Activated naive CD4-positive, alpha-beta T cell treated with anti-CD3 and anti-CD28 coated beads, Interleukin-2, amount 50 U/mL, for 16 hours (primary cell): Measurements from ENCODE around the gene KCNS1.
"Not testable (repeated sequence)": the region's sequence is repeated elsewhere in the genome, so short reads cannot be mapped to it uniquely, and the experiment has no call there.

ENCODE experiments used
- DNase-seq: peaks from one replicate; pipeline ENCODE4 v3.0.0-alpha.2; 2020

Gene KCNS1

DNA sequence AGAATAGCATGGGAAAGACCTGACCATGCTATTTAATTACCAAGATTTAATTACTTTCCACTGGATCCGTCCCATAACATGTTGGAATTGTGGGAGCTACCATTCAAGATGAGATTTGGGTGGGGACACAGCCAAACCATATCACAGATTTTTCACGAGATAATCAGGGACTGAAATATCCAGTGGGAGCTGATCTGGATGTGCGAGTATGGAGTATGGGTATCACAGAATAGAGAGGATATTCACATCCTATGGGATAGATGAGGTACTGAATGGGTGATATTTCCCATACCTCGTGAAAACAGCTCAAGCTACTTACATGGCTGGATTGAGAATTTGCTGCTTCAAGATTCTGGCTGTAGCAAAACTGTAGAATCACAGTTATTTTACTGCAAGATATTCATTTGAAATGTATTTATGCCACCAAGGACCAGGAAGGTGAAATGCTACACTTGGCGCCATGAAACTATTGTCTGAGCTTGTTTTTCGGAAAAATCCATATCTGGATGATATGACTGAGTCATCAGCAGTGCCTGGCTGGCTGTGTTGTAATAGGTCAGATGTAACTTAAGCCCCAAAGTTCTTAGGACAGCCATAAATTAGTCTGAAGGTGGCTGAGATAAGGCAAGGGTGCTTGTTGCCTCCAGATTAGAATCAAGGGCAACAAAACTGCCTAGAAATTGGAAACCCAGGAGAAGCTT lies 29.8 kb downstream of the KCNS1 start:
- DNase-seq = no peak

DNA sequence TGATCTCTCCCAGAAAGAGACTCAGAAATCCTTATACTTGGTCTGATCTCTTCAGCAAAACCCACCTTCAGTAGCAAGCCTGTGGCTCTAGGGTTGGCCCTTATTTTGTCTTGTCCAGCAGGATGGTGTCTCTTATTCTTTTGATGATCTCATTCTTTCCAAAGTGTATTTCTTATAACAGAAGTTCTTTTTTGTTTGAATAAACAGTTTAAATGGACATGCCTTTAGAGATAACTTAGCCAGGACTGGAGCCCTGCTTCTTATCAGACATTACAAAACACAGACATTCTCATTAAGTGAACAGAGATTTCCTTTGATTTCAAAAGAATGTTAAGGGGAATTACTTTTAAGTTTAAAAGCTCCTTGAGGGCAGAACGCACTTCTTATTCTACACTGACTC lies 31.7 kb downstream of the KCNS1 start:
- DNase-seq = no peak

DNA sequence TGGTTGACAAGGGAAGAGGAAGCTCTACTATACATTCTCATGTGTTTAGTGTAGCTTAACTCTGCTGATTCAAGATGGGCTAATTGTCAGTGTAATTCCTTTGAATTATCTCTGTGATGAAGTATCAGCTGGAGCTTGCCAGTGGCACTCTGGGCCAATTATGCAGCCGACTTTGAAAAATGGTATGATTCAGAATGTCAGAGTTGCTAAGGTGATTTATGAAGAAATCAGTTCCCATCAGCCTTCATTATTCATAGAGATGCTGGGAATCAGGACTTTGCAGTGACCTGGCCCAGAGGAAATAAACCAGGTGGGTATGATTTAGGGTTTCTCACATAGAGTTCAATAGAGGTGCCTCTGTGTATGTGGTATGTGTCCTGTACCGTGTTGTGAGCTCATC lies 33.4 kb downstream of the KCNS1 start:
- no peak for DNase-seq

DNA sequence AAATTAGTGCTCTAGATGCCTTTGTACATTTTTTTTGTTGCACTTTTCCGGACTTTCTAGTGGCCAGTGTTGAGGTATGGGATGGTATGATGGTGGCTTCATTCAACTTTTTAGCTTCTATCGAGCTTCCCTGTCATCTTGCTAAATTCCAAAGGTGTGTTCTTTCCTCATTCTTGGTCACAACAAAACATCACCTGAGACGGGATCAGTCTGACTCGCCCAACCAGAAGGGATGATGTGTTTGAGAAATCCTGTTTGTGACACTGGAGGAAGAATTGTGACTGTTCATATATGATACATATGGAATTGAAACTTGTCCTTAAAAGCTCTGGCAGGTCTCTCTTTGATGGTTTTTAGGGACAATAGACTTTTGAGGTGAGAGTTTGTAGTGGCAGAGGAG lies 33.8 kb downstream of the KCNS1 start:
- no peak for DNase-seq

DNA sequence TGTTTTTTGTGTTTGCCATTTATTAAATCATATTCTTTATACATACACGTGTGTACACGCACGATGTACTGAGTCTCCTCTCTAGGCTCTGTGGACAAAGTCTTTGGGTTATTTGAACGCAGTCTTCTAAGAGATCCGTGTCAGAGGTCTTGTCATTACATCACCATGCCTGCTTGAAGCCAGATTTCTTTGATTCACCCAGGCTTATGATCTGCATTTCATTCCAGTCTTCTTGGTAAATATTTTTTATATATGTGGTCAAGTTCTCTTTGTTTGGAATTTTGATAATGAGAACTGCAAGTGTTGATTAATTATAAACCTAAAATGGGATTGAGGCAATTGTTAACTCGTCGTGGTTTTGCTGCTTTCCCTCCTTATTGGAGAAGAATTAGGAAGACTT lies 34.6 kb downstream of the KCNS1 start:
- DNase-seq = no peak

DNA sequence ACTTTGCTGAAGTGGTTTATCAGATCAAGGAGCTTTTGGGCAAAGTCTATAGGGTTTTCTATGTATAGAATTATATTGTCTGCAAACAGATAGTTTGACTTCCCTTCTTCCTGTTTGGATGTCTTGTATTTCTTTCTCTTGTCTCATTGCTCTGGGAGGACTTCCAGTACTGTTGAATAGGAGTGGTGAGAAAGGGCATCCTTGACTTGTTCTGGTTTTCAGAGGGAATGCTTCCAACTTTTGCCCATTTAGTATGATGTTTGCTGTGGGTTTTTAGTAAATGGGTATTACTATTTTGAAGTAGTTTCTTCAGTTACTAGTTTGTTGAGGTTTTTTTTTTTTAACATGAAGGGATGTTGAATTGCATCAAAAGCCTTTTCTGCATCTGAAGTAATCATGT lies 36.1 kb downstream of the KCNS1 start:
- DNase-seq = no peak

DNA sequence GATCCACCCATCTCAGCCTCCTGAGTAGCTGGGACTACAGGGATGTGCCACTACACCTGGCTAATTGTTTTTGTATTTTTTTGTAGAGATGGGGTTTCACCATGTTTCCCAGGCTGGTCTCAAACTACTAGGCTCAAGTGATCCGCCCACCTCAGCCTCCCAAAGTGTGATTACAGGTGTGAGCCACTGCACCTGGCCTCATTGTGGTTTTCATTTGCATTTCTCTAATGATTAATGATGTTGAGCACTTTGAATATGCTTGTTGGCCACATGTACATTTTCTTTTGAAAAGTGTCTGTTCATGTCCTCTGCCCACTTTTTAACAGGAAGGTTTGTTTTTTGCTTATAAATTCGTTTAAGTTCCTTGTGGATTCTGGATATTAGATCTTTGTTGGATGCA lies 37.8 kb downstream of the KCNS1 start:
- not testable (repeated sequence) for DNase-seq

DNA sequence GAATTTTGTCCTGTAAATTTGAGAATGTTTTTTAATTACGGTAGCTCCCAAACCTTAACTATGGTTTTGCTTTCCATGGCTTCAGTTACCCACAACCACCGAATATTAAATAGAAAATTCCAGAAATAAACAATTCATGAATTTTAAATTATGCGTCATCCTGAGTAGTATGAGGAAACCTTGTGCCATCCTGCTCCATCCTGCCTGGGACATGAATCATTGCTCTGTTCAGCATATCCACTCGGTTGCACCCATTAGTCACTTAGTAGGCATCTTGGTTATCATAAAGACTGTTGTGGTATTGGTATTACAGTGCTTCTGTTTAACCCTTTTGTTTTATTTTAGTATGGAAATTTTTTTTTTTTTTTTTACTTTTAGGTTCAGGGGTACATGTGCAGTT lies 39.7 kb downstream of the KCNS1 start:
- no peak for DNase-seq

DNA sequence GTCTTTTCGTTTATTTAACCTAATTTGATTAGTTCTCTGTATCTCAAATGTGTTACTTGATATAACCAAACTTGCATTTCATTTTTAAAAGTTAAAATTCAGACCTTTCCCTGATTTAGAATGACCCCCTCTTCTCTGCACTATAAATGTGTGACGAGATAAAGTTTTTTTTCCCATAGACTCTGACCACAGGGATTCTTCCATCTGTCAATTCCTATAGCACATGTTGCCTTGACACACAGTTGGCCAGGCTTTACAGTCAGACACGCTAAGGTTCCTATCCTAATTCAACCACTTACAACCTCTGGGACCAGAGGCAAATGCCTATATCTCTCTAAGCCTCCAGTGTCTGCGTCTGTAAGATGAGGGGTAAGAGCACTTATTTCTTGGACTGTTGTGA lies 40.6 kb downstream of the KCNS1 start:
- no peak for DNase-seq

DNA sequence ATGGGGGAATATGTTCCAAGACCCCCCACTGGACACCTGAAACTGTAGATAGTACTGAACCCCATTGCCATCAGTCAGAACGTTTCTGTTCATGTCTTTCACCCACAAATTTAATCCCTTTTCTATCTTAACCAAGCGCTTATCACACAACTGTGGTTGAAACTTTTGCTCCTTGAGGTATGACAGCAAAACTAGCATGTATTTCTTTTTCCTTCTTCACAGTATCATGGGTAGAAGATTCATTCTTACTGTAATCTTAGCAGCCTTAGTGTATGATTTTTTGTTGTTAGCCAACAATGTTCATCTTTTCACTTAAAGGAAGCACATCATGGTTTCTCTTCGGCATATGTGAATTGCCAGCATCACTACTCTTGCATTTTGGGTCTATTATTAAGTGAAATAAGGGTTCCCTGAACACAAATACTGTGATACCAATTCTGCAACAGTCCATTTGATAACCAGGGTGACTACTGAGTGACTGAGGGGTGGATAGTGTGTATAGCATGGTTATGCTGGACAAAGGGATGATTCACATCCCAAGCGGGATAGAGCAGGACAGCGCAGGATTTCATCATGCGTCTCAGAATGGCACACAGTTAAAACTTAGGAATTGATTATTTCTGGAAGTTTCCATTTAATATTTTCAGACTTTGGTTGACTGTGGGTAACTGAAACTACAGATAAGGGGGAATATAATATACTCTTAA lies 41.8 kb downstream of the KCNS1 start:
- no peak for DNase-seq

DNA sequence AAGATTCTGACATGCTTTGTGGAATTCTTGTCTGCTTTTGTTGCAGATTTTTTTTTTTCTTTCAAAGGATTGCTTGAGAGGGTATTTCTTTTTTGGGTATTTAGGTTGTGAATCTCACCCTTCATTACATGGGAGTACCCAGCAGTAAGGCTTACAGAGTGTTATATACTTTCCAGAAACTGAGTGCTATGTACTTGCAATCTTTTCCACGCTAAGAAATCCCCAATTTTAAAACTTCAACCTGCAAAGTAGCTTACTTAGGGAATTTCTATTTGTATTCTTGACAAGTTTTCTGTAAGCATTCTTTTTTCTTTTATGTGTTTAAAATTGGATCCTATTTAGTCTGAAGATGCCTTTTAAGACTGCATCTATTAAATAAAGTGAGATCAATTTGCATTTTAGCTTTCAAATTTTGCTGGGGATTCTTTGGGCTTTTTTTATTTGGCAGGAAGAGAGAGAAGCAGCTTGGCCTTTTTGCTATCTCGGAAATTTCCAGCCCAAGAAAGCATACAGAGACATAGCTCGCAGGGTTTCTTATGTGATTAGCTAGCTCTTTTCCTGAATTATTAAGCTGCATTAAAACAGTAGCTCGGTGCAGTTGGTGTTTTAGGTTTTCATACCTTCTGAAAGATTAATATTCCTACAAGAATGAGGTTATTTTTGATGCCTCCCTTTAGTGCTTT lies 42.6 kb downstream of the KCNS1 start:
- DNase-seq = no peak

DNA sequence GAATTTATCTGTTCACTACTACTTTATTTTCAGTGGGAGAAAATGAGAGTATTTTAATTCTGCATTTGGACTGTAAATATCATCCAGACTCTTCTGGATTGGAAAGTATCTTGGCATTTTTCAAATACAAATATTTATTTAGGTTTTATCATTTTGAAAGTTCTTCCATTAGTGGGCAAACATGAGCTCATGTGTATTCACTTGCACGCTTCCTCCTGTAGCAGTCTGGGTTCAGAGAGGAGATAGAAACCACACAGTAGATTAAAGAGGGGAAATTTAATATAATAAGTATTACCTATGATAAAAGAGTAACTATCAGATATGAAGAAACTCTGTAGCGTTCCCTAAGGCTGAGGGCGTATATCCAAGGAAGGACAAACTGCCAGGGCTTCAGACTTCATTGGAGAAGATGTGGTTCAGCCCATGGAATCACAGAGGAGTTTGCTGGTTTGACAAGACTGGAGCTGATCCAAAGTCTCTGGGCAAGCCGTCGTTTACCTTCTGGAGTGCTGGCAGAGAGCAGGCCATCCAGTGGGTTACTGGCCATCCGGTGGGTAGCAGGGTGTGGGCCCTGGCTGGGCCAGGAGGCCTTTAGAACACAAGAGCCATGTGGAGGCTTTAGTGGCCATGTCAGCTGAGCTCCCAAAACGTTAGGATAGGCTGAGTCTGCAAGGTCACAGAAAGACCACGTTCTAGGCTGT lies 44.3 kb downstream of the KCNS1 start:
- no peak for DNase-seq

DNA sequence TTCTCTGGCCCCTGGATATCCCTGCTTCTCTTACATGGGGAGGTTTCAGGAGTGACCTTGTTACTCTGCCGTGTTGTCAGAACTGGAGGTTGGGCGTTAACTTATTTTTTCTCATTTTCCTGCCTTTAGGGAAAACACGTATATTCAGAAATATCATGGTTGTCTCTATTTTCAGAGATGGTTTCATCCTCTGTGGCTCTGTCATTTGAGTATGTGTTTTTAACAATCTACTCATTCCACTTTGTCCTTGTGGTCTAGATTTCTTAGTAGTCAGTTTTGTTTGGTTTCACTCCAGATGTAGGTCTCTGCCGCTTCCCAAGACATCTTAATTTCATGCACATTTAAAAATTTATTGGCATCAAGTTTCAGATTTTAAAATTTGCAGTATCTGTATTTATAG lies 45.9 kb downstream of the KCNS1 start:
- DNase-seq = no peak

DNA sequence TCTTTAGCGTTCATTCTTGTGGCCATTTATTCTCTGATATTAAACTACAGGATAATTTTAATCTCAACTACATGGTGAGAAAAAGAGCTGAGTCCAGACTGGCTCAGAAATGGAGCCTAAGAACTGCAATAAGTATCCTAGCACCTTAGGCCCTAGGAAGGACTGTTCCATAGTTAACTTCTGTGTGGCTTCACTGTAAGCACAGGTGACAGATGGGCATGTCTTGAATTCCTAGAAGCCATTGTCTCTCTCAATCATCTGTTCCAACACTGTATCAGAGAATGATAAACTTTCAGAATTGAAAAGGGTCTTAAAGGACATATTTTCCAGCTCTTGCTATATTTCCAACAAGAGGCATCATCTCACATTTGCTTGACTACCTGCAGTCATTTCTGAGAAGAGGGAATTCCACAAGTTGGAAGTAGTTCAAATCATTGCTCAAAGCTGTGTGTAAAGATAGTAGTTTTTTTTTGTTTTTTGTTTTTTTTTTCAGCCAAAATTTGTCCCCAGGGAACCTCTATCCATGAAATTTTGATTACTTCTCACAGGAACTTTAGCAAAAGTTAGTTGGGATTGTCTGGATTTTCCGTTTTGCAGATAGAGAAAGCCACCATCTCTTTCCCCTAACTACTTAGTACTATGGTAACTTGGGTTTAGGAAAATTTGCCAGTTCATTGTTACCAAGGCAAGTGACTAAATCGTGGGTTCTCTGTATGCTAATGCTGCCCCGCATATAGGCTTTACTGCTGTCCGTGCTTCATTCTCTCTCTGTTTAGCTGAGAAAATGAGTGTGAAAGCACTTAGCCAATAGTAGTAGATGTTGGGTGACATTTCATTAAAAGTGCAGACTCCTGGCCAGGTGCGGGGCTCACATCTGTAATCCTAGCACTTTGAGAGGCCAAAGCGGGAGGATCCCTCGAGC lies 47.2 kb downstream of the KCNS1 start:
- no peak for DNase-seq

DNA sequence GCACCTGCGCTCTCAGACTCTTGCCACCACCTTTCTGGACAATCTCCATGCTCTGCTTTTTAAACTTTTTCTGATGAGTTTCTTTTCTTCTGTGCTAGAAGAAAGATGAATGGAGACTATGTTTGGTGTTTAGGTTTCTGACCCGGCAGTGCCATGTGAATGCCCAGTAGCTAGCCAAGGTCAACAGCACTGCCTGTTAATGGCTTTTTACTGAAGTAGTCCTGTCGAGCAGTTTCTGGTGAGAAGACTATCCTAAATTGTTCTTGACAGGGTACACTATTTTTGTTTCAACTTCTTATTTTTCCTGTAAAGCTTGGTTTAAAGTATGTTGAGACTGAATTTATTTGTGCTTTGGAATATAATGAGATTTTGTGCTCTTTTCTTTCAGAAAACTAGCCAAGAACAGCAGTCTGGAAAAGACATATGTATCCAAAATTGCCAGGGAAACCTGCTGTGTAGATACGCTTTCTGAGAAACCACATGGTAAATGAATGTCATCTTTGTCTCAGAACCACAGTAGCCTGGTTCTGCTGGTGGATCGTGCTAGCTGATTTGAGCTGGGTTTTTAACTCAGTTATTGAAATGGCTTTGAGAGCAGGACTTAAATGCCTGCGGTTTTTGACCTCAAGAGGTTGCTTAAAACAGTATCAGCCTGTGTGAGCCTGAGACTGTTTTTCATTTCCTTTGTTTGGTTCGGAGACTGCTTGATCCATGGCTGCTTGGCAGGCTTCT lies 48.1 kb downstream of the KCNS1 start:
- DNase-seq = no peak

DNA sequence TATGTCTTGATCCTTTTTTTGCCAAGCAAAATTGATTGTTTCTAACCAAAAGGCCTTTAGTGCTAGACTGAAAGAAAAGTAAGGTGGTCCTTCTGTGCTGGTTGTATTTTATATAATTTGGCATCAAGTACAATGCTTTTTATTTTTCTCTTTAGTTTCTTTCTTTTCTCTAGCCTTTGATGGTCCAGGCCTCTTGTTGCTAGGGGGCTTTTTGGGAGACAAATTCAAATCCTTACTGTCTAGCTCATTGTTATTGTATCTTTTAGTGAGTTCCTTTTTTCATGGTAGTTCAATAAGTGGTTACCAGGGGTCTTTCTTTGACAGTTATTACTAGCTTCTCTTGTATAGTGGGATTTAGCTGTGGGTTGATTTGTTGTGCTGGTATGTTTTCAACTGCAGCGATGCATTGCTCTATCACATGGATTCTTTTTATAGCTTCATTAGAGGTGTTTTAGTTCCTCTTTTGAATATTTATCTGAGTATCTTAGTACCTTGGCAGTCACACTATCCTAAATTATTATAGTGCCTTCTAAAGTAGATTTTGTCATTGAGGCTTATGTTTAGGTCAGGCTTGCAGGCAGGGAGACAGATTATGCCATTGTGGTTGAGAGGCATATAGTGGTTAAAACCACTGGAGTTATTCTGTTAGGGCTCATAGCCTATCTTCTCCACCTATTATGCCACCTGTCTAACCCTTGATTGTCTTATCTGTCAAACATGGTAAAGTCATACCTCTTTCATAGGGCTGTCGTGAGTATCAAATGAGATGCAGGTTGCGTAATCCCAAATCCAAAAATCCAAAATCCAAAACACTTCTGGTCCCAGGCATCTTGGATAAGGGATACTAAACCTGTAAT lies 49.5 kb downstream of the KCNS1 start:
- DNase-seq = no peak

DNA sequence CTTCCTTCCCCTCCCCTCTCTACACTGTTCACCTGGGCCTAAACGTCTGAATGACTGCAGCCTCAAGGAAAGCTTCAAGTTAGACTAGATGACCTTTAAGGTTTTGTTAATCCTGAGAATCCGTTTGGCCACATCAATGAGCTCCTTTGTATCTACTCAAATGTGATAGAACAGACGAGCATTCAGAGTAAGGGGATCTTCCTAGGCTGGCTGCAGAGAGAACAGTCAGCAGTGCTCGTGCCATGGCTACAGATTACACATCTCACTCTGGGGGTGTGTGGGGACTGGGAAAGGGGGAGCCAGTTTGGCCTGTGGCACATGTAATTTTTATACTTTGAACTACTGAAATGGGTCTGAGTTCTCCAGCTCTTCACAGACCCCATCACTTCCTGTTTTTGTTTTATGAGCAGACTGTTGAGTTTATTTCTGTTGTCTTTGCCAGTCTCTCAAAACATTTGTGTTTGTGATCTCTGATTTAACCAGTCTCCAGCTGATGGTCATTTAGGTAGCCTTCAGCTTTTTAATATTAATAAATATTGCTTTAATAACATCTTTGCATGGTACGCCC lies 50.9 kb downstream of the KCNS1 start:
- DNase-seq = peak; percentile 18

DNA sequence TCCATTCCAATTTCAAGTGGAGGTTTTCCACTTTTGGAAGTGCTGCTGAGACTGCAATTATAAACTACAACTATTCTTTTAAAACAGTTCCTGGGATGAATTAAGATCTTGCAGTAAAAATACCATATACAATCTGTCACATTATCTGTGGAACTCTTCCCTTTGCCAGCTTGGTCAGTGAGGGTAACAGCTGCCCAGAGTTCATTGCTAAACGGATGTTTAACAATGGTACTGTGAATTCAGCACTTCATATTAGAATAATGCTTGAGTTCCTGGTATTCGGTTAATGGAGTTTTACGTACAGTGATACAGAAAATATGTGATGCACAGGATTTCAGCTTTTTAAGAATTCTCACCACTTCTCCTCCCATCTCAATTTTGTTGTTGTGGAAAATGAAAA lies 51.5 kb downstream of the KCNS1 start:
- no peak for DNase-seq

DNA sequence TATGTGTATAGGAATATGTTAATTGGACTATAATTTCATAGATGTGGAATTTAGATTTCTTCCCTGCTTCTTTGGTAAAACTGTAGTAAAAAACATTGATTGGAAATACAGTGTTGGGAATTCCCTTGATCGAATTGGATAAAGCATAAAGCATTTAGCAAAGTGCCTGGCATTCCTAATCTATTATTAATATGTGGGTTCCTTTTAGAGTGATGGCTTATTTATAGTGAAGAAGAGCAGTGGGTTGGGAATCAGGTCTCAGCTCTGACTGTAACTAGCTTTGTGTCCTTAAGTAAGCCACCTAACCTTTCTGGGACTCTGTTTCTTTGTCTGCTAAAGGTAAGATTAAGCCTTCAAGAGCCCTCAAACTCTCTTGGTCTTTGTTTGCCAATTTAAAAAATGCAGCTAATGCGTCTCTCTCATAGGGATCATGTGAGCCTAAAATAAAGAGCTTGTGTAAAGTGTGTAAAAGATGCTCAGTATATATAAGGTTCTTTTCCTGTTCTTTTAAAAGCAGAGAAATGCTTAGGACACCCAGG lies 53.3 kb downstream of the KCNS1 start:
- no peak for DNase-seq

DNA sequence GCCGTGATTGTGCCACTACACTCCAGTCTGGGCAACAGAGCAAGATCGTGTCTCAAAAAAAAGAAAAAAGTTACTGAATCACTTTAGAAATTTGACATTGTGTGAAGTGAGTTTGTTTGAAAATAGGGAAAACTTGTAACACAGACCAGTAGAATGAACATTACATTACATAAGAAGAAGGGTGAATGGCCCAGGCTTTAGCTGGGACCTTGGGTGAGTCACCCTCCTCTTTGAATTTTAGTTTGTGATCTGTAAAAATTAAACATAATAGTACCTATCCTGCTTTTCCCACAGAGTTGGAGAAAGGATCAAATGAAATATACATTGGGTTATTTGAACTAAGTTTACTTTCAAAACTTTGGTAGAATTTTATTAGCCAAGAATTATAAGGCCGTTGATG lies 56.3 kb downstream of the KCNS1 start:
- no peak for DNase-seq
